Neural cell (in vitro differentiated cells): ENCODE results near the gene SYK. TPM values are rescaled to one million over a fixed set of nuclear protein-coding genes. Genes with fewer than 3 reads are reported as not detected.

Source experiments
- H2AFZ ChIP-seq: fragments of 200-600, 300-800 bp; sonication (generic), shearing (Covaris generic); 2 replicates; pipeline ENCODE4 v1.6.0; 2014; ENCODE audit warnings: low read depth, mild to moderate bottlenecking, antibody characterized with exemption, low read length, moderate library complexity
- H3F3A ChIP-seq: fragments of 200-600 bp; shearing (Covaris generic); 2 replicates; pipeline ENCODE4 v1.6.1; 2016; ENCODE audit warnings: mild to moderate bottlenecking, moderate library complexity, mixed read lengths, antibody characterized with exemption, low read length; ENCODE audit not compliant: insufficient read depth, poor library complexity, severe bottlenecking
- H3K27ac ChIP-seq: fragments of 200-600, 300-800 bp; sonication (generic), shearing (Covaris generic); 2 replicates; pipeline ENCODE4 v1.5.1; 2014; ENCODE audit warnings: mild to moderate bottlenecking, low read length, moderate library complexity
- H3K27me3 ChIP-seq: fragments of 300-800, 200-600 bp; sonication (generic), shearing (Covaris generic); 2 replicates; pipeline ENCODE4 v1.6.0; 2014; ENCODE audit warnings: mild to moderate bottlenecking, low read depth, low read length, moderate library complexity; ENCODE audit not compliant: insufficient read depth
- H3K36me3 ChIP-seq: fragments of 300-800, 200-600 bp; sonication (generic), shearing (Covaris generic); 2 replicates; pipeline ENCODE4 v1.5.1; 2014; ENCODE audit warnings: mild to moderate bottlenecking, antibody characterized with exemption, low read length, moderate library complexity; ENCODE audit not compliant: insufficient read depth
- H3K4me2 ChIP-seq: fragments of 300-800, 200-600 bp; sonication (generic), shearing (Covaris generic); 2 replicates; pipeline ENCODE4 v1.6.0; 2014; ENCODE audit warnings: mild to moderate bottlenecking, low read length
- H3K4me3 ChIP-seq: fragments of 300-800, 200-600 bp; sonication (generic), shearing (Covaris generic); 2 replicates; pipeline ENCODE4 v1.5.1; 2014; ENCODE audit warnings: mild to moderate bottlenecking, low read length, moderate library complexity
- H3K79me2 ChIP-seq: fragments of 200-600 bp; shearing (Covaris generic); replicated peaks from 2 replicates; pipeline ENCODE4 v1.6.0; 2014; ENCODE audit warnings: mild to moderate bottlenecking, low read length, moderate library complexity; ENCODE audit not compliant: insufficient read depth
- H3K9ac ChIP-seq: fragments of 300-800, 200-600 bp; sonication (generic), shearing (Covaris generic); 2 replicates; pipeline ENCODE4 v1.6.1; 2016; ENCODE audit warnings: mild to moderate bottlenecking, low read length, mixed read lengths
- H3K9me2 ChIP-seq: fragments of 200-600 bp; shearing (Covaris generic); 2 replicates; pipeline ENCODE4 v1.6.1; 2016; ENCODE audit warnings: mild to moderate bottlenecking, low read length, mixed read lengths; ENCODE audit not compliant: insufficient read depth
- H3K9me3 ChIP-seq: fragments of 200-600, 300-800 bp; sonication (generic), shearing (Covaris generic); 2 replicates; pipeline ENCODE4 v1.6.1; 2016; ENCODE audit warnings: mild to moderate bottlenecking, mixed run types, low read length, moderate library complexity, mixed read lengths
- H4K20me1 ChIP-seq: fragments of 200-600 bp; shearing (Covaris generic); 2 replicates; pipeline ENCODE4 v1.6.1; 2016; ENCODE audit warnings: mild to moderate bottlenecking, mixed run types; ENCODE audit not compliant: insufficient read depth
- EP300 ChIP-seq: fragments of 450-650 bp; conservative IDR thresholded peaks from 2 replicates; pipeline ENCODE4 v1.6.1; 2014; ENCODE audit warnings: antibody characterized with exemption, mild to moderate bottlenecking, moderate library complexity; ENCODE audit not compliant: poor library complexity, severe bottlenecking
- EZH2 ChIP-seq: fragments of 200-600, 300-800 bp; shearing (Covaris generic), sonication (generic); IDR thresholded peaks from 2 replicates; pipeline ENCODE4 v1.6.1; 2014; ENCODE audit warnings: antibody characterized with exemption, low read length, borderline replicate concordance, mild to moderate bottlenecking; ENCODE audit not compliant: insufficient read depth, poor library complexity, severe bottlenecking
- MXI1 ChIP-seq: fragments of 450-650 bp; conservative IDR thresholded peaks from 2 replicates; pipeline ENCODE4 v1.6.1; 2014; ENCODE audit warnings: antibody characterized with exemption, mild to moderate bottlenecking; ENCODE audit not compliant: poor library complexity, severe bottlenecking
- POLR2AphosphoS5 ChIP-seq: IDR thresholded peaks from 2 replicates; pipeline ENCODE4 v1.6.1; 2012
- RAD21 ChIP-seq: fragments of 450-650 bp; conservative IDR thresholded peaks from 2 replicates; pipeline ENCODE4 v1.6.1; 2014; ENCODE audit warnings: antibody characterized with exemption, mild to moderate bottlenecking, moderate library complexity
- SMC3 ChIP-seq: fragments of 450-650 bp; conservative IDR thresholded peaks from 2 replicates; pipeline ENCODE4 v1.6.1; 2014; ENCODE audit warnings: antibody characterized with exemption, mild to moderate bottlenecking, moderate library complexity; ENCODE audit not compliant: poor library complexity
- TAF1 ChIP-seq: IDR thresholded peaks from 2 replicates; pipeline ENCODE4 v1.6.1; 2012; ENCODE audit warnings: low read depth
- polyA plus RNA-seq: library from polyadenylated mRNA; depleted of rRNA; stranded (reverse); fragments of >200 nt; gene quantifications from 2 replicates; pipeline ENCODE4 v1.2.3, GENCODE V29; 2014
- TF ChIP-seq, protein P1 (sequence below): IDR thresholded peaks from 2 replicates; pipeline ENCODE4 v1.6.1; 2012; ENCODE audit warnings: borderline replicate concordance
- TF ChIP-seq, protein P2 (sequence below): fragments of 450-650 bp; IDR thresholded peaks from 2 replicates; pipeline ENCODE4 v1.5.1; 2014; ENCODE audit warnings: antibody characterized with exemption, mild to moderate bottlenecking, moderate library complexity; ENCODE audit not compliant: poor library complexity, severe bottlenecking

SYK gene
- polyA plus RNA-seq, 1 donor from 2014 or later = not detected

DNA sequence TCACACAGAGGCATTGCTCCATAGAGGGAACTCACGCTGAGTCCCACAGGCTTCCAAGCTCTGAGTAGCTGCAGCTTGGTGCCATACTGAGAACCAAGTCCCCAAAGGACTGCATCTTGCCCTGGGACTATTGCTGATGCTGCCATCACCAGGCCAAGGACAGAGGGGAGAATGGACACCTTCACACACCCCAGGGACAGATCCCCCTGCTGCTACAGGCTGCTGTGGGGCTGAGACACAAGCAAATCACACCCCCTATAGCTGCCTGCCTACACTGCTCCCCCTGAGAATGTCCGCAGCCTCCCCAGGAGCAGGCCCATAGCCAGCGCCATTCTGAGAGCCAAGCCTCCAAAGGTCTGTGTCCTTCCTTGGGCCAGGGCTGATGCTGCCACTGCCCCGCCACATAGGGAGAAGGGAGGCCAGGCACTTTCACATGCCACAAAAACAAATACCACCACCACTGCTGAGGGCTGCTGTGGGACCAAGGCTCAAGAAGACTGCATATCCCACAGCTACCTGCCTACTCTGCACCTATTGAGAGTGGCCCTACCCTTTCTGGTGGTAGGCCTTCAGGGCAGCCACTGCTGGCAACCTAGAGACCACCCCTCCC is 81.5 kb downstream of the SYK start:
- Histone ChIP-seq H2AFZ (no peak overlapping the region), H3K9me3 (no peaks in the 10 kb centered on the region)

DNA sequence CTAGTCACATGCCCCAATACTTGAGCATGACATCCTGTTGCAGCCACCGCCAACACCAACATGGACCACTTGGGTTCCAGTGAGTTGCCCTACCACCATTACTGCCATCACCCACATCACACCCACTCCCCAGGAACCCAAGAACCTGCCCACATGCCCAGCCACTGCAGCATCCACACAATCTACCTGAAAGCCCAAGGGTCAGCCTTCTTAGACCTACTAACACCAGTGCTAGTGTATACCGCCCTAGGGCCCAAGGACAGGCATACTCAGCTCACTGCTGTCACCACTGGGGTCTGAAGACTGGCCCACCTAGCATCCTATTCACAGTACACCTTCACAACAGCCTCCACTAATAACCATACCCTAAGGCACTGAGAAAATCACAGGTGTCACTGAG is 82.0 kb downstream of the SYK start:
- Histone ChIP-seq H3K9me3 (no peaks in the 10 kb centered on the region), H4K20me1 (no peaks in the 10 kb centered on the region), H3K9me2 (no peaks in the 10 kb centered on the region), H3K9ac (no peak overlapping the region), H2AFZ (no peak overlapping the region), H3K4me3 (no peak overlapping the region), H3K27ac (no peak overlapping the region), H3K36me3 (no peaks in the 10 kb centered on the region), H3K27me3 (no peaks in the 10 kb centered on the region), H3K4me2 (no peak overlapping the region), H3F3A (no peaks in the 10 kb centered on the region), H3K79me2 (no peaks in the 10 kb centered on the region)
- TF ChIP-seq SMC3 = no peak
- TF ChIP-seq, protein P1, sequence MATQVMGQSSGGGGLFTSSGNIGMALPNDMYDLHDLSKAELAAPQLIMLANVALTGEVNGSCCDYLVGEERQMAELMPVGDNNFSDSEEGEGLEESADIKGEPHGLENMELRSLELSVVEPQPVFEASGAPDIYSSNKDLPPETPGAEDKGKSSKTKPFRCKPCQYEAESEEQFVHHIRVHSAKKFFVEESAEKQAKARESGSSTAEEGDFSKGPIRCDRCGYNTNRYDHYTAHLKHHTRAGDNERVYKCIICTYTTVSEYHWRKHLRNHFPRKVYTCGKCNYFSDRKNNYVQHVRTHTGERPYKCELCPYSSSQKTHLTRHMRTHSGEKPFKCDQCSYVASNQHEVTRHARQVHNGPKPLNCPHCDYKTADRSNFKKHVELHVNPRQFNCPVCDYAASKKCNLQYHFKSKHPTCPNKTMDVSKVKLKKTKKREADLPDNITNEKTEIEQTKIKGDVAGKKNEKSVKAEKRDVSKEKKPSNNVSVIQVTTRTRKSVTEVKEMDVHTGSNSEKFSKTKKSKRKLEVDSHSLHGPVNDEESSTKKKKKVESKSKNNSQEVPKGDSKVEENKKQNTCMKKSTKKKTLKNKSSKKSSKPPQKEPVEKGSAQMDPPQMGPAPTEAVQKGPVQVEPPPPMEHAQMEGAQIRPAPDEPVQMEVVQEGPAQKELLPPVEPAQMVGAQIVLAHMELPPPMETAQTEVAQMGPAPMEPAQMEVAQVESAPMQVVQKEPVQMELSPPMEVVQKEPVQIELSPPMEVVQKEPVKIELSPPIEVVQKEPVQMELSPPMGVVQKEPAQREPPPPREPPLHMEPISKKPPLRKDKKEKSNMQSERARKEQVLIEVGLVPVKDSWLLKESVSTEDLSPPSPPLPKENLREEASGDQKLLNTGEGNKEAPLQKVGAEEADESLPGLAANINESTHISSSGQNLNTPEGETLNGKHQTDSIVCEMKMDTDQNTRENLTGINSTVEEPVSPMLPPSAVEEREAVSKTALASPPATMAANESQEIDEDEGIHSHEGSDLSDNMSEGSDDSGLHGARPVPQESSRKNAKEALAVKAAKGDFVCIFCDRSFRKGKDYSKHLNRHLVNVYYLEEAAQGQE = no peak
- no peak for TF ChIP-seq RAD21
- no peak for TF ChIP-seq POLR2AphosphoS5
- no peak for TF ChIP-seq TAF1
- no peak for TF ChIP-seq EZH2

More for the DNA sequence above, 81.5 kb downstream of the SYK start:
- Histone ChIP-seq H3K4me3 (no peak overlapping the region), H3K4me2 (no peak overlapping the region), H3K9ac (no peak overlapping the region), H3K27ac (no peak overlapping the region), H3F3A (no peaks in the 10 kb centered on the region), H4K20me1 (no peaks in the 10 kb centered on the region), H3K36me3 (no peaks in the 10 kb centered on the region), H3K9me2 (no peaks in the 10 kb centered on the region), H3K79me2 (no peaks in the 10 kb centered on the region), H3K27me3 (no peaks in the 10 kb centered on the region)
- TF ChIP-seq SMC3 (no peak), EP300 (no peak), RAD21 (no peak), EZH2 (no peak), TAF1 (no peak), MXI1 (no peak), POLR2AphosphoS5 (no peak)
- TF ChIP-seq, protein P2, sequence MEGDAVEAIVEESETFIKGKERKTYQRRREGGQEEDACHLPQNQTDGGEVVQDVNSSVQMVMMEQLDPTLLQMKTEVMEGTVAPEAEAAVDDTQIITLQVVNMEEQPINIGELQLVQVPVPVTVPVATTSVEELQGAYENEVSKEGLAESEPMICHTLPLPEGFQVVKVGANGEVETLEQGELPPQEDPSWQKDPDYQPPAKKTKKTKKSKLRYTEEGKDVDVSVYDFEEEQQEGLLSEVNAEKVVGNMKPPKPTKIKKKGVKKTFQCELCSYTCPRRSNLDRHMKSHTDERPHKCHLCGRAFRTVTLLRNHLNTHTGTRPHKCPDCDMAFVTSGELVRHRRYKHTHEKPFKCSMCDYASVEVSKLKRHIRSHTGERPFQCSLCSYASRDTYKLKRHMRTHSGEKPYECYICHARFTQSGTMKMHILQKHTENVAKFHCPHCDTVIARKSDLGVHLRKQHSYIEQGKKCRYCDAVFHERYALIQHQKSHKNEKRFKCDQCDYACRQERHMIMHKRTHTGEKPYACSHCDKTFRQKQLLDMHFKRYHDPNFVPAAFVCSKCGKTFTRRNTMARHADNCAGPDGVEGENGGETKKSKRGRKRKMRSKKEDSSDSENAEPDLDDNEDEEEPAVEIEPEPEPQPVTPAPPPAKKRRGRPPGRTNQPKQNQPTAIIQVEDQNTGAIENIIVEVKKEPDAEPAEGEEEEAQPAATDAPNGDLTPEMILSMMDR = no peak
- TF ChIP-seq, protein P1 = no peak
